ENCODE data around the gene TPH1.

TPH1 gene

DNA sequence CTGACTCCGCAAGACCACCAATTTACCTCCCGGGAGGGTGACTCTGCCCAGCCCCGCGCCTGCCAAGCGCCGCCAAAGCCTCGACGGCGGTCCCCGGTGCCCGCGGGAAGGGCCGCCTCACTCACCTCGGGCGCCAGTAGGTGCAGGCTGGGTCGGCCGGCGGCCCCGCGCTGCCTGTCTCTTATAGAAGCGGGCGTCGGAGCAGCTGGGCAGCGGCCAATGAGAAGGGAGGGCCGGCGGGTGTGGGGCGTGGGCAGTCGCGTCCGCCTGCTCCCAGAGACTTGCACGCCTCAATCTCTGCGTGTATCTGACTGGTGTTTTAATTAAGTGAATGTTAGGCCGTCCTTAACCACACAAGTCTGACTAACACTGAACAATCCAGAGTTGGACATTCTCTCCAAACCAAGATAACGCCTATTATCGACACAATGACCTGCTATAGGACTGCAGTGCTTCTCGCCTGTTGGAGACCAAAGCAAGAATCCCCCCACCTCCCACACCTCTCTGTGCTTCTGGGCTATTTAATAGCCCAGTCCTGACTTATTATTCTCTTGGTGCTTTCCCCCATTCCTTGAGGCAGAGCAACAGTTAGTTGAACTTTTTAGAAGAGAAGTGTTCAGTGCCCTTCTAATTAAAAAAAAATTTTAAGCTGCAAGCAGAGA lies at the start of gene TPH1:
Gene TPH1, minus strand, starts transcription at position 154 of the 662 bp plus-strand sequence. CDS start 5,507 bp downstream, outside the sequence.
- no peak for DNase-seq

DNA sequence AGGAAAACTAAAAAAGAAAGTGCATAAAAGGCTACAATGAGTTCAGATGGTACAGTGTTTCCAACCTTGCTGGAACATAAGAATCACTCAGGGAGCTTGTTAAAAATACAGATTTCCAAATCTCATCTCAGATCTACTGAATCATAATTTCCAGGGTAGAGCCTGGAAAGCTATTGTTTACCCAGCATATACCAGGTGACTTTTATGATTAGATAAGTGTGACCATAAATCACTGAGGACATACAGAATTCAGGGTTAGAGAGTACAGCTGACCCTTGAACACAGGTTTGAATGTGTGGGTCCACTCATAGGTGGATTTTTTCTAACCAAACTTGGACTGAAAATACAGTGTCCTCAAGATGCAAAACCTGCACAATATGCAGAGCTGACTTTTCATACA lies 47.9 kb upstream of the TPH1 start:
- DNase-seq: no peak

DNA sequence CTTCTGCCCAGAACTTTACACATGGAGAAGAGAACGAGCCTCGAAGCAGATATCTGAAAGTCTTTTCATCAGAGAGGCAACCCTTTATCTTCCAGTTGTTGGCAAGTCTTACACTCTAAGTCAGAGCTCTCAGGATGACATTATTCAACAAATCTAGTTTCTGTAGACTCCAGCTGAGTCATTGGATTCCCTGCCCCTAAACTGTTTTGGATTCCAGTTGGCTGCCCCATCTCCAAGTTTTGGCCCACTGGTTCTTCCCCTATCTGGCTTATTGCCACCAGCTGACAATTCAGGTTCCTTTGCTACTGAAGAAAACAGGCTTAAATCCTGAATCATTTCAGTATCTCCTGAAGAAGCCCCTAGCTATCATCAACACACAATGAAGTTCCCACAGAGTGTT lies 45.7 kb upstream of the TPH1 start:
- DNase-seq: no peak

DNA sequence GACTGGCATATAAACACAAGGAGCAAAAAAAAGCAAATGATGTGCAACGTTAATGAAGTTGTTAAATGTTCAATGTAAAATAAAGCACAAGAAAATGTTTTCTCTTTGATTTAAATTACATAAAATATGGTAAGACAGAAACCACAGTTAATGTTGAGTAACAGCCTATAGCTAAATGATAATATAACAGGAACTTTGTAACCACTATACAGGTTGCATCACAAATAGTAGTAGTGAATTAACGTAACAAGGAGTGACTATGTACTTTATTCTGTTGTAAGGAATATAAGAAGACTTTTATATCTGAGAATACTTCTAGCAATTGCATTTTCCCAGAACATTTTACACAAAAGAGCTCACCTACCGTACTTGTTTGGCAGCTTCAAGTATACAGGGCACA lies 42.9 kb upstream of the TPH1 start:
- no peak for DNase-seq

DNA sequence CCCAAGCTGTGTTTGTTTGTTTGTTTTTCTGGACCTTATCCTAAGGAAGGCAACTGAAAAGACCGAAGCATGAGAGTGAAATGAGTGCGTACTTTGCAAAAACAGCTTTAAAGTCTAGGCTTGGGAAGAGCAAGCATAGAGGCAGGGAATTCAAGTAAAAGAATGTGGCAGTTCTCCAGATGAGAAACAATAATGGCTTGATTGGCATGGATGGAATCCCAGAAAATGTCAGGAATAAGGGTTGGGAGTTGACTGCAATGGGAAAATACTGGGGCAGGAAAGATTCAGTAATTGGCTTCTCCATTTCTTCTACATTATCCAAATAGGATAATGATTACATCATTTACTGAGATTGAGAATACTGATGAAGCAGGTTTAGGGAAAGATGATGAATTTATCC lies 42.3 kb upstream of the TPH1 start:
- no peak for DNase-seq

DNA sequence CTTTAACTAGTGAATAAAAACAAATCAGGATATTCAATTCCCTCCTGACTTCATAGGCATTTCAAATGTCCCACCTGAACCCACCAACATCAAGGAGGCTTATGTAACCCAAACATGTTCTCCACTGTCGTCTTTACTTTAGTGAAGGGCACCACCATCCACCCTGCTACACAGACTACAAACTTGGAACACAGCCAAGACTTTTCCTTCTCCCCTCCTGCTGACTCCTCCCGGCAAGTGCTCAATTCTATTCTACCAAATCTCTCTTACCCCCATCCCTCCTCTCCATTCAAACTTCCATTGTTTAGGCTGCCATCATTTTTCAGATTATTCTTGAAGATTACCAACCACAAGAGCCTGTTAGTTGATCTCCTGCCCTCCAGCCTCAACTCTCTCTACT lies 35.5 kb upstream of the TPH1 start:
- DNase-seq: no peak

DNA sequence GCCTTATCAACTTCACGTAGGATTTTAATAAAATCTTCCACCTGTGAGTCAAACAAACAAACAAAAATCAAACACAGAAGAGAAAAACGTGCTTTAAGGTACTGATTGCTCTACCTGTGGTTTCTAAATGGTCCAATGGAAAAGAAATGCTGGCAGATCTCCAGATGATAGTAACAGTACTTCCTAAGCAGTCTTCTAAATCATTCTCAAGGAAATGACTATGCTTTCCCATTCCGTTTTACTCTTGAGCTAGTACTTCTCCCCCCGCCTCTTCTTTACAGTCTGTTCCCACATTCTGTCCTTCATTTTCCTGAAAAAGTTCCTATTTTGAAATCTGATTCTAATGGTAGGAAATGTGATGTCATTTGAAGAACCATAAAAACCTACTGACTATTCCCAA lies 34.4 kb upstream of the TPH1 start:
- DNase-seq: no peak

DNA sequence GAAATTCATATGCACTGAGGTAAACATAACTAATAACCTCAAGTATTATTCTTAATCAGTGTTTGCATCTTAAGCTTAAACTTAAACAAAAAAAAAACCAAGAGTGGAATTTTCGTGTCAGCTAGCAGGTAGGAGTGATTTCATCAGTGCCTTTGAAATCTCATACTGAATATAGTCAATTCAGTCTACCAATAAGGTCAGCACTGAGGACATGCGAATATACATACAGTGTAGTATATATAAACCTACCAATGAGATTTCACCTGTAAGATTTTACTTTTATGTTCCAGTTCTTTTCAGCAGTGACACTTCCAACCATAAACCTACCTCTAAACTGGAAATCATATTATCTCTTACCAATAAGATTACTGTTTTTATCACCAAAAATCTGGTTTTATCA lies 32.8 kb upstream of the TPH1 start:
- no peak for DNase-seq

DNA sequence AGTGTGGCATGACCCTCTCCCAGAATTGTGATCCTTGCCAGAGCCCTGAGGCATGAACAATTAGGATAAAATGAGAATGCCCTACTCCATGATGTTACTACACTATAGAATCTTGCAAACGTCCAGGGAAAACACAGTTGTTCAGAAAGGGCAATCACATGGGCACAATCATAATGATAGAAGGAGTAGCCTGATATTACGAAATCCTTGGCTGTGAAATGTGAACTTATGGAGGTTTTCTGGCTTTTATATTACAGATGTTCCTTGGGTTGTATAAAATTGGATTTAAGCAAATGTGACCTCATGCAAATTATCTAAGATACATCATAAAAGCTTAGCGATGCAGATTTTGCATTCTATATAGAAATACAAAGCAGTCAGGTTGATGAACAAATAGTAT lies 29.4 kb upstream of the TPH1 start:
- DNase-seq: no peak

DNA sequence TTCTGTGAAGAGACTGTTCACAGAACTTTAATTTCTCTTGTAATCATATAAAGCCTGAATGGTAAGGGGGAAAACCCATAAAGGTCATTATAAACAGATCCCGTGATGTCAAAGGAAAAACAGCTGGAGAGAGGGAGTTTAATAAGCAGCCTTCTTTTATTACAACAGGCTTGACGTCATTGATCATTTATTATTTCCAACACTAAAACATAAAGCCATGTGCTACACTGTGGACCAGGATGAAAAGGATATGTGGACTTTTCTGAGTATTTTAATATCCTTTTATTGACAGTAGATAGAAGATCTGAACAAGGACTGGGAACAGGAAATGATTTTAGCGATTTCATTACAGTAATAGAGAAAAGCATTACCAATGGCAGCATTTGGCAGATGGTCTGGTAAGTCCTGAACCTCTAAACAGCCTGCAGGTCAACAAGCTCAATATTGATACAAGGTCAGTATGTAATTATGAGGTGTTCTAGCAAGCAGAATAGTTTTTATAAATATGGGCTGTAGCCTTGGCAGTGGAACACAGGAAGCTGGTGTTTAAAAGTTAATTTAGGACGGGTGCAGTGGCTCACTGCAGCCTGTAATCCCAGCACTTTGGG lies 25.1 kb upstream of the TPH1 start:
- no peak for DNase-seq

DNA sequence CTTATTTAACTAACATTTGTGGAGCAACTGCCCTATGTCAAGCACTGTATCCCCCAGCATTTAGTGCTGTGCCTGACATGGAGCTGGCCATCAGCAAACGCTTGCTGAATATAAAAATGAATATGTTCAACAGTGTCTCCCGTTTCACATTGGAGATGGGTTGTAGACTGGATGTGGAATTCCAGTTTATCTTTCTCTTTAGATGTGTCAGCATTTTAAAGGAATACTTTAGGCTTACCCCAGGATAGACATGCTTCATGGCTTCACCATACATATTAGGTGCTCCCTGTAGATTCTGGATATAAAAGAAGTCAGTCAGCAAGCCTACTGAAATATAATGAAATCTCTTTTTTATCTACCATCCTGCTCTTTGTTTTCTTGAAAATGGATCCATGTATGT lies 21.3 kb upstream of the TPH1 start:
- no peak for DNase-seq

DNA sequence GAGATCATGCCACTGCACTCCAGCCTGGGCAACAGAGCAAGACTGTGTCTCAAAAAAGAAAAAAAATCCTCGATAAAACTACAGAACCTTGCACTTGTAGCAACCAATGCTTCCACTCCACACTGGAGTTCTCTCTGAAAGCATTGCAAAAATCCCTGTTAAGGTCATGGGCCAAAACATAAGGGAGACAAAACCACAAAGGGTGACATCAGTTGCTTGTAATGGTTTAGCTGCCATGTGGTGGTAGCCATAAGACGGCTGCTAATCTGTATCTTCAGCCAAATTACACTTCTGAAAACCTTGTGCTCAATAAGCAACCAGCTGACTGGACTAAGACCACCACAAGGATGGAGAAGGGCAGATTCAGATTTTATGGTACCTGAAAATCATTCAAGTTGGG lies 20.6 kb upstream of the TPH1 start:
- DNase-seq: no peak

DNA sequence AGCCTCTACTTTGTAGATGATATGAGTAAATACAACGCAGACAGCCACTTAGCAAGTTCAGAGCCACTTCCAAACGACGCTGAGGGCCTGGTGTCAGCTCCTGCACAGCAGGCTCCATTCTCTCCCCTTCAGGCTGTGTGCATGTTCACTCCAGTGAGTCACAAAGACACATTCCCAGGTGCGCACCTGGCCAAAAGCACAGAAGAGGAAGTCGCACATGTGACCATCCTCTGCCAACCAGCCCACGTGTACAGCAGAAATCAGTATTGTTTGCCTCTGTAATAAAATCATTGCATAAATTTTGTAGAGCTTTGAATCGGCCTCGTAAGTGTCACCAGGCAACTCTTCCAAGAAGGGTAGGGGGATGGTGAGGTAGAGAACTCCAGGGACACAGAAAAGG lies 19.5 kb upstream of the TPH1 start:
- DNase-seq: no peak

DNA sequence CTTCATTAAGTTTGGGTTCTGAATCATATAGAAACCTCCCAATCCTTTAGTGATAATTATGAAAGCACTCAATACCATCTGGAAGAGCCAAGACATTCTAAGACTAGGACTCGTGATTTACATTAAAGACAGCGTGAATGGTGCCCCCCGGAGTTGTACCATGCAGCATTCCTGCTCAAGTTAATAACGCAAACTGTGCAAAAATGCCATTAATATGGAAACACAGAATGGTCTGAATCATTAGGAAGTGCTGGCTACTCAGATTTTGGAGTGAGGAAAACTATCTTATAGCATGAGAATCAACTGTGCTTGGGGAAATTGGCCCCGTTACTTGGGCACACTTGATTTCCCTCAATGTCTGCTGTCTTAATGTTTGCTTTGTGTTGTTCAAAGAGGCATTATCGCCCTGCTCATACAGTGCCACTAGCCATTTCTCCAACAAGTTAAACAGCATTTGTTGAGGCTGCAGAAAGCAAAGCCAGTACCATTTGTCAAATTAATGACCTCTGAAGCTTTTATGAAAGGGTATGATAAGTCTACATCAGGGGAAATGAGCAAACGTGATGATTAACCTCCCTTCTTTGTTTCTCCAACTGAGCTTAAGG lies 18.5 kb upstream of the TPH1 start:
- no peak for DNase-seq

DNA sequence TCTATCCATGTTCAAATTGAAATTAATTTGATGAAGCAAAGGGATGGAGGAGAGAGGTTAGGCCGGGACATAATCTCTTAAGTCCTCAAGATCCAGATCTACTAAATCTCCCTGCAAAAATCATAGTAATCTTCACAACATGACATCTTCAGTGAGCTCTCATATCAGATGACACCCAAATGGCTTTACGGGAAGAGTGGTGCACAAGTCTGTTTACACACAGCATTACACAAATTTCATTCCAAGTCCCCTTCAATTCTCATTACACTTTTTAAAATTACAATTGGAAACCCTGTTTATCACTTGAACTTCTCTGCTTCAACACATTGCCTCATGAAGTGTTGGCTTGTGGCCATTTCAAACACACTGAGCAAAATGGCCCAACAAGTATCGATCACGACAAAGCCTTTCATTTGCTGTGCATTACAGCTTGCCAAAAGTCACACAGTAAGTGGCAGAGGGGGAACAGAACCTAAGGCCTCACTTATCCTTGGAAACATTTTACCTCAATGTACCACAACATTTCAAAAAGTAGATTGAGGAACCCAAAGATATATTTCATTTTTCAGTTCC lies 17.9 kb upstream of the TPH1 start:
- DNase-seq: no peak

DNA sequence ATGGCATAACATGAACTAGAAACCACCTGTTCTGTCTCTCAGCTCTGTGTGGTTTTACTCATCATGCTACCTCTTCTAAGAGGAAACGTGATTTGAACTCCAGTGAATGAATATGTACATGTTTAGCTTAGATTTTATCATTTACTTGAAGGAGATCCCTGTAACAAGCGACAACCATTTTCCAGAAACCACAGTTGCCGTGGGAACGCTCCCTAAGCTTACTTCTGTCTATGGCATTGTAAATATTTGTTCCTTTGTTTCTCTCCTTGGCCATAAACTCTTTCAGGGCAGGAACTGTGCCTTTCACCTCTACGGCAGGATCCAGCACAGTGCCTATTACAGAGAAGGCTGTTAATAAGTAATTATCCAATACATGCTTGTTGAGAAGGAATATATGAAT lies 17.1 kb upstream of the TPH1 start:
- DNase-seq: no peak

DNA sequence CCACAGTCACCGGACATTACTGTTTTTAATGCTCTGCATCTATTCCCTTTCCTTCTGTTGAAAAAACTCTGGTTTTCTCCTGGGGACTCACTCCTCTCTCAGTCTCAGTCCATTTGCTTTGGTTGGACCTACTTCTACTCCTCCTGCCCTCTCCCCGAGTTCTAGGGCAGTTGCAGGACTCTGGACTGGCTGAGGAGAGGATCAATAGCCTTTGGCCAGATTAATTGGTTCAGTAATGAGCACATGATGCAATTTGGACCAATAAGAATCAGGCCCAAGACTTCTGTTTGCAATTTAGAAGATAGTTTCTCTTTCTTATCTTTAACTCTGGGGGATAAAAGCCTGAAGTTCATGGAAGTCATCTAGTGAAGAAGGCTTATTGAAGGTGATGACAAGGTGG lies 15.3 kb upstream of the TPH1 start:
- no peak for DNase-seq

DNA sequence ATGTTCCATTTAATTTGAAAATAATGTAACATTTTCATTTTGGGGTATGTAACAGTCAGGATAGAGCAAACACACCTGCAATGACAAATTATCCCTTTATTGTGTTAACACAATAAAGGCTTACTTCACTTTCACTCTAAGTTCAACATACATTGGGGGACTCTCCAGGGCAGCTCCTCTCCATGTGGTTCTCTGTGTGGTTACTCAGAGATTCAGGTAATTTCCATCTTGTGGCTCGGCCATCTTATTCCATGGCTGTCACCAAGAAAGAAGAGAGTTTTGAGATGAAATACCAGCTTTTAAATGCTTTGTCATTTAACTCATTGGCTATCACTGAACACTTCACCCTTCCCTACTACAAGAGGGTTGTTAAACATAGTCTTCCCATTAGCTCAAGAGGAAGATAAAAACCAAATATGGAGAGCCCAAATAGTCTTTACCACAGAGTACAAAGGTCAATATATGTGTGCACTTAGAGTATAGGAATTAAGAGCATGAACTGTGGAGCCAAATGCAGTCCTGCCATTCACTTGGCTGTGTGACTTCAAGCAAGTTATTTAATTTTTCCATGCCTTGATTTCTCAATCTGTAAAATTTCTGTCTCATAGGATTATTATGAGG lies 10.6 kb upstream of the TPH1 start:
- no peak for DNase-seq

DNA sequence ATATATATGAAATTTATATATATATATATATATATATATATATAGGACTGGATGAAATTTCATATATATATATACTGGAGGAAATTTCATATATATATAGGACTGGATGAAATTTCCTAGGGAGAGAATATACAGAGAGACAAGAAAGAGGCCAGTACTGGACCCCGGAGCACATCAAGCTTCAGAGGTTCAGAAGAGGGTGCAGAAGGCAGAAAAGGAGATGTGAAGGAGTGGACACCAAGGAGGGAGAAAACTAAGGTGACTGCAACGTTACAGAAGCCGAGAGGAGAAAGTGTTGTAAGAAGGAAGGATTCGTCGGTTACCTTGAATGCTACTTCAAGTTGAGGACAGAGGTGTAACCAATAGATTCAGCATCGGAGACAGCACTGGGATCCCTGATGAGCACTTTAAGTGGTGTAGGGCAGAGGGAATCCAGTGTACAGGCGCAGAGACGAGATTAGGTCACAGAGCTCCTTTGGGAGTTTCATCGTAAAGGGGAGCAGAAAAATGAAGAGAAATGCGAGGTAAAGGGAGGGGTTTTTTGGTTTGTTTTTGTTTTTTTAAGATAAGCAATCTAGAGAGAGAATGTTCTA lies 8.5 kb upstream of the TPH1 start:
- no peak for DNase-seq

DNA sequence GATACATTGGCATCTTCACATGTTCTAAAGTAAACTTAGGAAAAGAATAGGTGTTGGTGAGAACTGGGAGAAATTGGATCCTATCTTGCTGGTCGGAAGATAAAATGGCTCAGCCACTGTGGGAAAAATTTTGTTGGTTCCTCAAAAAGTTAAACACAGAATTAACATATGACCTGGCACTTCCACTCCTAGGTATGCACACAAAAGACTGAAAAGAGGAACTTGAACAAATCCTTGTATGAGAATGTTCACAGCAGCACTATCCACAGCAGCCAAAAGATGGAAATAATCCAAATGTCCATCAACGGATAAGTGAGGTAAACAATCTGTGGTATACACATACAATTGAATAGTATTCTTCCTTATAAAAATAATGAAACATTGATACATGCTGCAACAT lies 4.8 kb upstream of the TPH1 start:
- no peak for DNase-seq

DNA sequence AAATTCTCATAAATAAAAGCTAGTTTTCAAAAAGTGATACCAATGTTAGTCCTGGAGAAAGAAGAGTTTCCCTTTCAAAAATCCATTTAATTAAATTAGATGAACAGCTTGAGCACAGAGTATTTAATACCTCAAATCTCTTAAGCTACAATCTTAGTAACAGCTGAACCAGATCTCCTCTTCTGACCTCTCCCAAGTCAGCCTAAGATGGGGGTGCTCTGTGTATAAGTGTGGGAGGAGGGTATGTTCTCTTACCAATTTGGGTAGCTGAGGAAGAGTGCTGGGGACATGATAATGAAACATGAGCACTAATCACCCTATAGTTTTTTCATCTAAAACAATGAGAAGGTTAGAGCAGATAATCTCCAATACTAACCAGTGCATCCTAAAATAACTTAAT lies 9.6 kb downstream of the TPH1 start:
- no peak for DNase-seq

DNA sequence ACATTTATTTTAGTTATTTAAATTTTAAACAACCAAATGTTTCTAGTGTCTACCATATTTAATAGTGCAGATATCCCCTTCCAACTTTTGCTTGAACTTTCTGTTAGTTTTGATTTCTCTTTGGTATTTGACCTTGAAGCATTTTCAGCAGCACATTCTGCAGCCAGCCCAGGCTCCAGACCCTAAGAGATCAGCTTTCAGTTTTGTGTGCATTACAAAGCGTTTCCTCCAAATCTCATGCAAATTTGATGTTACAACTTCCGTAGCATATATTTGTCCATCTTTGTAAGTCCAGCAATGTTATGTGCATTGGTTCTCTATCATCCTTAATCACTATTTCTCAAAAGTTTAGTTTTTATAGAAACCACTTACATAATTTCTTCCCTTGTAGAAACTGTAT lies 18.6 kb downstream of the TPH1 start:
- DNase-seq: no peak

DNA sequence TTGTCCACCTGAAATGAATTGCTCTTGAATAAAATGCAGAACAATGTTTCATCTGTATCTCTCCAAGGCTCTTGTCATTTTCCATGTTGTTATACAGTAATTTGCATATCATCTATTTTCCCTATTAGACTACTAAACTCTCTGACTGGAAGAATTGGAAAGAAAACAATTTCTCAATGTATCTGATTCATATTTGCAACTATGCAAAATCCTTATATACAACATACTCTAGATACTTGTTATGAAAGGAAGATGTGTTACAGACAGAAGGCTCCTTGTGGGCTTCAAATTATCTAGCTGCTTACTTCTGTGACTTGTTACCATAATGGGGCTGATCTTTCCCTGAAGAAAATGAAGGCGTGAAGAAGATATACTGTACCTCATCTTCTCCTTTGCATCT lies 23.6 kb downstream of the TPH1 start:
- no peak for DNase-seq

DNA sequence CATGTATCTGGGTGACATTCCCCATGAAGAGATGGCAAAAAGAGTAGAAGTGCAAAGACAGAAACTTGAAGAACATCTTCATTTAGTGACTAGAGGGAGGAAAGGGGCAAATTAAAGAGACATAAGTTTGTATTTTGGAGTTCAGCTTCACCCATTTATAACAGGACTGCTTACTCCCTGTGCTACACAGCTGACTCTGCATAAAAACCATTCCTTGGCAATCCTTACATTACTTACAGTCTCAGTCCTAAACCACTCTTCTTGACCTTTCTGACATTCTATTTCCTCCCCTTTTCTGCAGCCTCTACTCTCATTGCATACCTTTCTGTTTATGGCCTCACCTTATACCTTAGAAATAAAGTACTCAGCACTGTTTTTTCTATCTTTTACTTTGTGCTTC lies 26.4 kb downstream of the TPH1 start:
- no peak for DNase-seq

Data from activated T-cell treated with anti-CD3 and anti-CD28 coated beads, Interleukin-2, amount 50 U/mL, for 48 hours (primary cell).